NCI-H2081 treated with DMSO at 0.1 percent for 48 hours (cell line): ENCODE results near the gene EPHB1.

Experiments
- DNase-seq: peaks from one replicate; lab custom pipeline; 2025; lab: John Stamatoyannopoulos, UW

Gene EPHB1

GRCh38 chr3:135161425-135161824 lies 366.4 kb downstream of the EPHB1 start:
- no peak for DNase-seq

- no peak for DNase-seq
Observed at GRCh38 chr3:135163701-135164100, 368.6 kb downstream of the EPHB1 start.

GRCh38 chr3:135165260-135165659 lies 370.2 kb downstream of the EPHB1 start:
- DNase-seq: no peak

GRCh38 chr3:135166266-135166825 lies 371.3 kb downstream of the EPHB1 start:
- DNase-seq: no peak

- no peak for DNase-seq
Observed at GRCh38 chr3:135168822-135169221, 373.8 kb downstream of the EPHB1 start.

GRCh38 chr3:135169651-135170050 lies 374.6 kb downstream of the EPHB1 start:
- no peak for DNase-seq

GRCh38 chr3:135170732-135171131 lies 375.7 kb downstream of the EPHB1 start:
- DNase-seq: no peak

- no peak for DNase-seq
Observed at GRCh38 chr3:135172191-135172869, 377.3 kb downstream of the EPHB1 start.

- DNase-seq: no peak
Observed at GRCh38 chr3:135175728-135176277, 380.7 kb downstream of the EPHB1 start.

GRCh38 chr3:135176881-135177280 lies 381.8 kb downstream of the EPHB1 start:
- no peak for DNase-seq

GRCh38 chr3:135178566-135178965 lies 383.5 kb downstream of the EPHB1 start:
- no peak for DNase-seq

- no peak for DNase-seq
Observed at GRCh38 chr3:135181408-135181807, 386.3 kb downstream of the EPHB1 start.

GRCh38 chr3:135182364-135182998 lies 387.4 kb downstream of the EPHB1 start:
- DNase-seq: no peak

- no peak for DNase-seq
Observed at GRCh38 chr3:135190658-135191057, 395.6 kb downstream of the EPHB1 start.

- no peak for DNase-seq
Observed at GRCh38 chr3:135191708-135192107, 396.6 kb downstream of the EPHB1 start.

- no peak for DNase-seq
Observed at GRCh38 chr3:135192929-135193328, 397.9 kb downstream of the EPHB1 start.

- DNase-seq: no peak
Observed at GRCh38 chr3:135197246-135197645, 402.2 kb downstream of the EPHB1 start.

GRCh38 chr3:135197856-135198255 lies 402.8 kb downstream of the EPHB1 start:
- no peak for DNase-seq

- no peak for DNase-seq
Observed at GRCh38 chr3:135199137-135199536, 404.1 kb downstream of the EPHB1 start.

- DNase-seq: no peak
Observed at GRCh38 chr3:135203026-135203425, 408.0 kb downstream of the EPHB1 start.

GRCh38 chr3:135213213-135213612 lies 418.2 kb downstream of the EPHB1 start:
- no peak for DNase-seq

GRCh38 chr3:135213822-135214221 lies 418.8 kb downstream of the EPHB1 start:
- DNase-seq: no peak

GRCh38 chr3:135214400-135214799 lies 419.3 kb downstream of the EPHB1 start:
- DNase-seq: no peak
